Measurements from ENCODE around the gene ATXN7L3.

GRCh38 chr17:44214896-44215295, 15.2 kb upstream of the ATXN7L3 start:
- TF ChIP-seq CTCF (conservative IDR thresholded peaks at IDR 0.05) (no peak), EZH2 (IDR thresholded peaks at IDR 0.05; ENCODE audit: low read depth) (no peak)

Measured in PC-9 (cell line).